Activated CD8-positive, alpha-beta T cell treated with anti-CD3 and anti-CD28 coated beads for 36 hours (primary cell): ENCODE measurements around the gene MPZL3. TPM values are rescaled to one million over a fixed set of nuclear protein-coding genes. Genes with fewer than 3 reads are reported as not detected.
A peak's percentile ranks its signal among the peaks of the same experiment; 100 is the strongest.

Experiments
- ATAC-seq: fragments of 200-7000 bp; cut with Tn5 transposase; one replicate; pipeline ENCODE4 v1.10.0; 2021; ENCODE audit warnings: mild to moderate bottlenecking, moderate library complexity
- CTCF ChIA-PET: fragments of 350-600 bp; sonication (Branson Sonifier 250); formaldehyde crosslinking; loops from one replicate; lab custom pipeline; 2021; ENCODE audit warnings: antibody characterized with exemption; lab: Charles Lee
- POLR2A ChIA-PET: fragments of 350-600 bp; sonication (Branson Sonifier 250); formaldehyde crosslinking; loops from one replicate; lab custom pipeline; 2021; ENCODE audit warnings: antibody characterized with exemption; lab: Charles Lee
- DNase-seq: peaks from one replicate; pipeline ENCODE4 v3.0.0-alpha.2; 2020
- H3K27ac Mint-ChIP-seq: one replicate; pipeline ENCODE4 v1.8.0; 2021; ENCODE audit warnings: mild to moderate bottlenecking, mixed read lengths
- H3K27me3 Mint-ChIP-seq: one replicate; pipeline ENCODE4 v1.8.0; 2021; ENCODE audit warnings: mixed read lengths
- H3K36me3 Mint-ChIP-seq: one replicate; pipeline ENCODE4 v1.8.0; 2021; ENCODE audit warnings: low read depth, mixed read lengths
- H3K4me1 Mint-ChIP-seq: one replicate; pipeline ENCODE4 v1.8.0; 2021; ENCODE audit warnings: low read depth, mixed read lengths
- H3K4me3 Mint-ChIP-seq: one replicate; pipeline ENCODE4 v1.8.0; 2021; ENCODE audit warnings: mild to moderate bottlenecking, moderate library complexity, mixed read lengths
- H3K9me3 Mint-ChIP-seq: one replicate; pipeline ENCODE4 v1.8.0; 2021; ENCODE audit warnings: mixed read lengths
- intact Hi-C: fragments of 100-400 bp; cut with micrococcal nuclease; formaldehyde crosslinking; loops from one replicate; pipeline ENCODE4 v1.10.0; 2022
- total RNA-seq, 2 experiments: library from RNA; stranded (reverse); gene quantifications; one replicate each; pipeline ENCODE4 v1.2.3, GENCODE V29; 2021
- TF ChIP-seq, protein P1 (sequence below): fragments of 200-600 bp; IDR thresholded peaks from one replicate; pipeline ENCODE4 v1.8.0; 2022; ENCODE audit warnings: antibody characterized with exemption, mild to moderate bottlenecking

The MPZL3 gene
- total RNA-seq, 2 experiments from 2014 or later: 51.1 to 51.7 TPM

DNA sequence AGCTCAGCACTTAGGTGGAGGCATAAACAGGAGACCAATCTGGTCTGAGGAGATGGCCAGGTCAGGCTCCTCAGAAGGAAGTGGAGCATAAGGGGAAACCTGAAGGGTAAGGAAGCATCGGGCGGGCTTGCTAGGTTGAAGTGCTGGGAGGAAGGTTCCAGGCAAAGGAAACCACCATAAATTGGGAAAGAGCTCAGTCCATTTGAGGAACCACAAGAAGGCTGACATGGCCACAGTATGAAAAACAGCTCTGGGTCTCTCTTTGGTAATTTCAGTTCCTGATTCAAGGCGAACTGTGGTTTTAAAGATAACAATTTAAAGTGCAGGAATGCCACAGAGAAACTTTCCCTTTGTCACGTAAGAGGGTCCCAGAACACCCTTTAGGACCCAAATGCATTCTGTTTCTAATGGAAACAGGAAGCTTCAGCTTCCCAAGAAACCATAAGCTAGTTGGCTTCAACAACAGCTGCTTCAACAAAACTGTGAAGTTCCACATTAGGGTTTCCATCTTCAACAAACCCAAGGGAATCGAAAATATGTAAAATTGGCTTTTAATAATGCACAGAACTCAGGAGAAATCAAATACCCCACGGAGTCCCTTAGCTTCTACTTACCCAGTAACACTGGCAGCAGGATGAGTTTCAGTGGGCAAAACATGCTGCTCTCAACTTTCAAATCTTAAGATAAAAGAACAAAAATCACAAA, 37.8 kb downstream of the MPZL3 start:
- intact Hi-C loops: no loop called here
- H3K27ac Mint-ChIP-seq: peak overlapping the region; percentile 100
- peaks cover 83% of the 10 kb centered on the region for H3K36me3 Mint-ChIP-seq
- CTCF ChIA-PET: interaction anchor here (0.7 to 10.2 kb wide), 15 partner anchors 8 to 139 kb away, joined by 3 to 100 read pairs (median 4); partner anchors contain the start of gene JAML
- peaks cover 3% of the 10 kb centered on the region for H3K9me3 Mint-ChIP-seq
- peak overlapping the region; percentile 96 for H3K4me3 Mint-ChIP-seq
- DNase-seq (no peak), ATAC-seq (no peak)
- no peaks in the 10 kb centered on the region for H3K27me3 Mint-ChIP-seq
- POLR2A ChIA-PET: interaction anchor here (0.7 to 19.8 kb wide), 13 partner anchors 10 to 226 kb away, joined by 3 to 364 read pairs (median 10); partner anchors contain the start of genes CD3E, JAML and MPZL3
- TF ChIP-seq, protein P1, sequence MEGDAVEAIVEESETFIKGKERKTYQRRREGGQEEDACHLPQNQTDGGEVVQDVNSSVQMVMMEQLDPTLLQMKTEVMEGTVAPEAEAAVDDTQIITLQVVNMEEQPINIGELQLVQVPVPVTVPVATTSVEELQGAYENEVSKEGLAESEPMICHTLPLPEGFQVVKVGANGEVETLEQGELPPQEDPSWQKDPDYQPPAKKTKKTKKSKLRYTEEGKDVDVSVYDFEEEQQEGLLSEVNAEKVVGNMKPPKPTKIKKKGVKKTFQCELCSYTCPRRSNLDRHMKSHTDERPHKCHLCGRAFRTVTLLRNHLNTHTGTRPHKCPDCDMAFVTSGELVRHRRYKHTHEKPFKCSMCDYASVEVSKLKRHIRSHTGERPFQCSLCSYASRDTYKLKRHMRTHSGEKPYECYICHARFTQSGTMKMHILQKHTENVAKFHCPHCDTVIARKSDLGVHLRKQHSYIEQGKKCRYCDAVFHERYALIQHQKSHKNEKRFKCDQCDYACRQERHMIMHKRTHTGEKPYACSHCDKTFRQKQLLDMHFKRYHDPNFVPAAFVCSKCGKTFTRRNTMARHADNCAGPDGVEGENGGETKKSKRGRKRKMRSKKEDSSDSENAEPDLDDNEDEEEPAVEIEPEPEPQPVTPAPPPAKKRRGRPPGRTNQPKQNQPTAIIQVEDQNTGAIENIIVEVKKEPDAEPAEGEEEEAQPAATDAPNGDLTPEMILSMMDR: no peak
- peaks cover 81% of the 10 kb centered on the region for H3K4me1 Mint-ChIP-seq

DNA sequence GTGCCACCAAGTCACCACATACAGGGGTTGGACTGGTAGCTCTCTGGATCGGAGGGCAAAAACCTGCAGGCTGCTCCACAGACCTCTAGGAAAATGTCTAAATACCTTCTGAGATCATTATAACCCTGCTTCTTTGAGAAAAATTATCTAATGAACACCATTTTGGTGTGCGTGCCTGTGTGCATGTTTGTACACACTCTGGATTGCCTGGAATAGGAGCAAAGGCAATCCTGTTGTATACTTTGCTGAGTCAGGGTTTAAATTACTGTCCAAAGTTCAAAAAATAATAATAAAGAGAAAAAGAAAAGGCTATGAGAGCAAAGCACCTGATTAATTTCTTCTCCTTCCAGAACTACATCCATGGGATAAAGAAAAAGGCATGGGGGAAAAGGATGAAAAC, 38.4 kb downstream of the MPZL3 start:
- POLR2A ChIA-PET: interaction anchor here (0.8 to 19.8 kb wide), 12 partner anchors 10 to 226 kb away, joined by 3 to 364 read pairs (median 11); partner anchors contain the start of genes CD3E, JAML and MPZL3

DNA sequence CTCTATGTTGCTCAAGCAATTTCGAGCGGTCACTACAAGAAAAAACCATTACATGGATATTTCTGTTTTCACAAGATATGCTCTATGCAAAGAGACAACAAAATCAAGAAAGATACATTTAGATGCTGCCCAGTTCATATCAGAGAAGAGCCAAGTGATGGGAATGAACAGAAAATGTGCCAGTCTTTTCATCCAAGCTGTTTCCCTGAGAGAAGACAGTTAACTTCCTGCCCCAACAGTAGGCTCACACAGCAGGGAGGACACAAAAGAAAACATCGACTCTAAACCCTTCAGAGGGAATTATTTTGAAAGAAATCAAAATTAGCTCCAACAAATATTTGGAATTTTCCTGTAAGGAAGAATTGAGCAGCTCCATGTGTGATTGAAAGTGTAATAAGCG, 39.0 kb downstream of the MPZL3 start:
- ATAC-seq (no peak), DNase-seq (no peak)
- H3K4me3 Mint-ChIP-seq: peak overlapping the region; percentile 96
- H3K9me3 Mint-ChIP-seq: no peaks in the 10 kb centered on the region
- peaks cover 82% of the 10 kb centered on the region for H3K36me3 Mint-ChIP-seq
- ChIA-PET CTCF (interaction anchor here (1.0 to 10.2 kb wide), 7 partner anchors 9 to 83 kb away, joined by 3 to 100 read pairs (median 10); partner anchors contain the start of gene JAML), POLR2A (interaction anchor here (0.8 to 19.8 kb wide), 6 partner anchors 9 to 89 kb away, joined by 3 to 364 read pairs (median 126); partner anchors contain the start of genes JAML and MPZL3)
- intact Hi-C loops: no loop called here
- TF ChIP-seq, protein P1: no peak
- H3K27me3 Mint-ChIP-seq: no peaks in the 10 kb centered on the region
- peaks cover 80% of the 10 kb centered on the region for H3K4me1 Mint-ChIP-seq
- peak overlapping the region; percentile 100 for H3K27ac Mint-ChIP-seq

More for the DNA sequence above, 38.4 kb downstream of the MPZL3 start:
- TF ChIP-seq, protein P1: no peak
- Mint-ChIP-seq H3K27me3 (no peaks in the 10 kb centered on the region), H3K4me1 (peaks cover 81% of the 10 kb centered on the region), H3K36me3 (peaks cover 83% of the 10 kb centered on the region), H3K9me3 (peaks cover under 1% of the 10 kb centered on the region), H3K27ac (peak overlapping the region; percentile 100), H3K4me3 (peak overlapping the region; percentile 96)
- no peak for ATAC-seq
- no peak for DNase-seq
- CTCF ChIA-PET: interaction anchor here (1.0 to 10.2 kb wide), 11 partner anchors 8 to 139 kb away, joined by 3 to 100 read pairs (median 7); partner anchors contain the start of gene JAML
- intact Hi-C loops: no loop called here

DNA sequence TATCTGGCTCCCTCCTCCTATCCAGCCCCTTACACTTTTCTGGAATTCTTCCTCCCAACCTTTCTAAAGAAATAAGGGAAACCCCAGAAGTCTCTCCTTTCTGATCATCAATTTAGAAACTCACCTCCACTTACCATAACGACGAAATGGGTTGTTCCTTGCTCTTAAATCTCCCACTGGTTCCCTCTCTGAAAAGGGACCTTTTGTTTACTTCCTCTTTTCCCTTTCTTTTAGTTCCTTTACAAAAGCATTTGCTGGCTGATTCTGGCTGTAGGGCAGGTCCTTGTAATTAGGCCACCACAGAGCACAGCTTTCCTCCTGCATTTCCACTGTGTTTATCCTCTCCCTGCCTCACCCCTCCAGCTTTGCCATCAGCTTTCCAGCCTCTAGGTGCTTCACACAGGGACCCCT, 39.4 kb downstream of the MPZL3 start:
- POLR2A ChIA-PET: interaction anchor here (0.8 to 19.8 kb wide), 7 partner anchors 9 to 89 kb away, joined by 3 to 364 read pairs (median 71); partner anchors contain the start of genes JAML and MPZL3
- intact Hi-C loops: no loop called here

More for the DNA sequence above, 39.4 kb downstream of the MPZL3 start:
- TF ChIP-seq, protein P1: no peak
- Mint-ChIP-seq H3K27ac (peak overlapping the region; percentile 100), H3K4me3 (peak overlapping the region; percentile 96), H3K9me3 (no peaks in the 10 kb centered on the region), H3K27me3 (no peaks in the 10 kb centered on the region), H3K4me1 (peaks cover 81% of the 10 kb centered on the region), H3K36me3 (peaks cover 83% of the 10 kb centered on the region)
- no peak for ATAC-seq
- CTCF ChIA-PET: interaction anchor here (1.7 to 10.2 kb wide), 5 partner anchors 12 to 78 kb away, joined by 6 to 100 read pairs (median 11); partner anchors contain the start of gene JAML
- DNase-seq: no peak
